Fibroblast of lung (primary cell): Measurements from ENCODE around the gene SPINK6.

Experiments
- CTCF ChIP-seq, 2 donors: IDR thresholded peaks in 1 of 2; conservative IDR thresholded peaks in 1 of 2; 1 replicate in 1 of 2; 2 replicates in 1 of 2; pipeline ENCODE4 v1.5.1; 2011 to 2012; ENCODE audit warnings: low read length in 2 of 2, control low read depth in 1 of 2, inconsistent platforms in 1 of 2, low read depth in 1 of 2, mild to moderate bottlenecking in 1 of 2
- EZH2 ChIP-seq: IDR thresholded peaks from 2 replicates; pipeline ENCODE4 v1.5.1; 2012; ENCODE audit warnings: low read length, control low read depth, mild to moderate bottlenecking; ENCODE audit errors: missing control alignments

DNA sequence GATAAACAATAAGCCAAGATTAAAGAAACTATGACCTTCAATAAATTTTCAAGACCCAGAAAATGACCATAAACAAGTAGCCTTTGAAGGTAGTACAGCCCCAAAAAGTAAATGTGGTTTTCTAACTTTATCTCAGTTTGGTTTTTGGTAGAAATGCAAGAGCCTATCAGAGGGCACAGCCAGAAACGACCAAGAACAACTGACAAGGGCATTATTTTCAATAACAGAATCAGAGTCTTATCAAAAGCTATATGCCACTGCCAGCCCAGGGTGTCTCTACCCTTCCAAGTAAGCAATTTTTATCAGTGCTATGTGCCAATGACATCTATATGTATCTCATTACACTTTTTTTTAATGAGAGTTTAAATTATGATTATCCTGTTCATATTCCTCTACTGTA lies 11.8 kb upstream of the SPINK6 start:
- no peak for TF ChIP-seq CTCF (conservative IDR thresholded peaks at IDR 0.05 in 1 of 2, IDR thresholded peaks at IDR 0.05 in 1 of 2; ENCODE audit: low read depth in 1 of 2, low read length in 2 of 2)
- no peak for TF ChIP-seq EZH2
